GM13977 (cell line): Measurements from ENCODE around the gene OR5V1.
"Not testable (repeated sequence)": the region's sequence is repeated elsewhere in the genome, so short reads cannot be mapped to it uniquely, and the experiment has no call there.

Experiments
- DNase-seq: peaks from one replicate; pipeline ENCODE4 v3.0.0; 2012; ENCODE audit warnings: low spot score
- CTCF ChIP-seq: IDR thresholded peaks from 2 replicates; pipeline ENCODE4 v1.5.1; 2012; ENCODE audit warnings: mild to moderate bottlenecking, control low read depth; ENCODE audit not compliant: insufficient read depth; ENCODE audit errors: extremely low read depth, missing control alignments
- in situ Hi-C: fragments of 300-500 bp; cut with MboI; formaldehyde crosslinking; loops from one replicate; pipeline ENCODE4 v1.12.0; 2022; ENCODE audit warnings: low sequenced_read_pairs, low pct_unique_long_range_greater_than_20kb, mixed read lengths, inconsistent platforms; ENCODE audit not compliant: unreplicated experiment

The OR5V1 gene

GRCh38 chr6:29325777-29326176, 42.9 kb downstream of the OR5V1 start:
- in situ Hi-C loops: no loop called here
- no peak for TF ChIP-seq CTCF
- no peak for DNase-seq

GRCh38 chr6:29323332-29323731, 45.3 kb downstream of the OR5V1 start:
- in situ Hi-C loops, DNase-seq: not testable (repeated sequence)

- no peak for DNase-seq
- in situ Hi-C loops: no loop called here
- no peak for TF ChIP-seq CTCF
Measured at GRCh38 chr6:29319931-29320330, 48.7 kb downstream of the OR5V1 start.
